Endometrial microvascular endothelial cells (primary cell): ENCODE data around the gene KRTCAP2. TPM values are rescaled to one million over a fixed set of nuclear protein-coding genes. Genes with fewer than 3 reads are reported as not detected.

ENCODE experiments used
- in situ Hi-C: cut with HindIII; loops from 2 replicates; pipeline ENCODE4 v1.10.0; 2017; ENCODE audit warnings: low sequenced_read_pairs, low pct_unique_long_range_greater_than_20kb; ENCODE audit errors: inconsistent ontology term
- total RNA-seq: library from RNA; depleted of rRNA; stranded (reverse); fragments of >200 nt; gene quantifications from one replicate; pipeline ENCODE4 v1.2.3, GENCODE V29; 2015; ENCODE audit errors: inconsistent ontology term

The KRTCAP2 gene
- total RNA-seq, 1 donor from 2014 or later, result 191 TPM

DNA sequence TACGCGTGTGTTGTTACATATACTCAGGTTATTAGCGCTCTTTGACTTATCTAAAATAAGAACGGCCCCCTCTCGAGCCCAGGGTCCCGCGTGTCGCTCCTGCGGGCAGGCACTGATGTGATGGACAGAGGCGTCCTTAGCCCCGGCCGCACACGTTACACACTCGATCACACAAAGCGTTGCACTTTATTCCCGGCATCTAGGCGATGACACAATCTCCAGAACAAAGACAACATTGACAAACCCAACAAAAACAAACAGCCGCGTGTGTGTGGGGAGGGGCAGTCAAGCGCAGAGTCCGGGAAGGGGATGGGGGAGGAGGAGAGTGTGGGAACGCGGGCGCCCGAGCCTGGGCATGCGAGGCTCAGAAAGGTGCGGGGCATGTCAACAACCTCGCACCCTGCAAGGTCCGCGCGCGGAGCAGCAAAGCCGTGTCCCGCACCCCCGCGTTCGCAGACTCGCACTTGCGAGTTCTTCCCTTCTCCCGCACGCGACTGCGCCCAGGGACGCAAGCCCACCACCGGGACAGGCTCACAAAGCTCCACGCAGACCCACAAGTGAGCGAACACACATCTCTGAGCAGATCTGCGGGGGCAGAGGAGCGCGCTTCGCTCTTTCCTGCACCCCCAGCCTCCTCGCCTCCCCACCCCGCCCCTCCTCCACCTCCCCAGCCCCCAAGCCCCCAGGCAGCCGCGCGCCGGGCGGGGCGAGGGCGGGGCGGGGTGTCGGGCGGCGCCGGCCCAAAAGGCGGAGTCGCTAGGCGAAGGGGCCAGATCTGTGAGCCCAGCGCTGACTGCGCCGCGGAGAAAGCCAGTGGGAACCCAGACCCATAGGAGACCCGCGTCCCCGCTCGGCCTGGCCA lies 45.8 kb downstream of the KRTCAP2 start, which contains the start of gene EFNA1:
Gene EFNA1, plus strand, starts transcription at position 772 of the 862 bp plus-strand sequence. CDS start 102 bp downstream, outside the sequence.
- in situ Hi-C loops, result no loop called here

- in situ Hi-C loops, result no loop called here
These were observed 46.5 kb downstream of the KRTCAP2 start for GRCh38 chr1:155126556-155127104.

DNA sequence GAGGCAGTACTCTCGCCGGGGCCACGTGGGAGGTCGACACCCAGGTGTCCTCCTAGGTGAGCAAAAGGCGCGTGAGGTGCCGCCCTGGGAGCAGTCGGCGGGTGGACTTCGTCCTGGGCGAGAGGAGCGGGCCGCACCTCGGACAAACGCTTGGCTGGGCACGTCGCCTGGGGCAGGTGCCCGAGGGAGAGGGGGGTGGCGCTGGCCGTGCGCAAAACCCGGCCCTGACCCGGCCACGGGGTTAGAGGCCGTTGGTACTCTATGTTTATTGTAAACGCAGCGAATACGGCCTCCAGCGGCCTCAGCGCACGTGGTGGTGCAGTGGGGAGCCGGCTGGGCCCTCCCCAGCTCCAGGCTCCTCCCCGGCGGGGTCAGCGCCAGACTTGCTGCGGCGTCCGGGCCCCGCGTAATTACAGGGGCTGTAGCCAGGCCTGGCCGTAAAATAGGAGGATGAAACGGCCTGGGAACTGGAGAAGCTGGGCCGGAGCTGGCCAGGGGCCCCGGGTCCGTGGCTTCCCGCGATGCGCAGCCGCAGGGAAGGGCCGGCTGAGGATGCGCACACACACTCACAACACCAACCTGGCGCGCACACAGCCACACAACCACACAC lies 47.1 kb downstream of the KRTCAP2 start:
- in situ Hi-C loops, result no loop called here

DNA sequence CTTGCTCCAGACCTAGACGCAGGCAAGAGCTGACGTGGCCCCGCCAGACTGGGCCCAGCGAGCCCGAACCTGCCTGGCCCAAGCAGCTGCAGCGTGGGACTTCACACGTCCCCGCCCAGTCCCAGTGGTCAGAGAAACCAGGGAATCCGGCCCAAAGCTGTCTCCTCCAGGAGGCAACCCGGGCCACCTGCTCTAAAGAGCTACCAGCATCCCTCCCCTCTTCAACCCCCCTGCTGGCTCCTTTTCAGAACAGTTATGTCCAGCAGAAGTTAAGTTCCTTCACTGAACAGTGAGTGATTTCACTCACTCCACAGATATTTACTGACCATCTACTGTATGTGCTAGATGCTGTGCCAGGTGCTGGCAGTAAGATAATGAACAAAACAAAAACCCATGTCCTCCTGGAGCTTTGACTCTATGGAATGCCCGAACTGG lies 47.6 kb downstream of the KRTCAP2 start:
- in situ Hi-C loops, result no loop called here

GRCh38 chr1:155124503-155125463 lies 48.3 kb downstream of the KRTCAP2 start:
- in situ Hi-C loops, result no loop called here

DNA sequence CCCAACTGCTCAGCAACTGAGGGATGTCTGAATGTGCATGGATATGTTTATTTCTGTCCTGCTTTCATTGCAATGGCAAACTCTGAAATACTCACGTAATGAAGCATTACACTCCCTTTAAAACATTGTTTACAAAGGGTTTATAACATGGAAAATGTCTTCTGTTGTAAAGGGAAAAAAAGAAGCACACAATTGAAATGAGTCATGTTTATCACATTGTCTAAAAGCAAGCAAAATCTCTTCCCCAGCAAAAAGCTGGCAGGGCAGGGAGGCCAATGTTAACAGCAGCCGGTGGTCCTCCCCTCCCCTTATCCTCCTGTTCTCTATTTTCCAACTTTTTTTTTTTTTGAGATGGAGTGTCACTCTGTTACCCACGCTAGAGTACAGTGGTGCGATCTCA lies 49.3 kb downstream of the KRTCAP2 start:
- in situ Hi-C loops, result no loop called here

- in situ Hi-C loops, result no loop called here
These were observed 50.8 kb downstream of the KRTCAP2 start for GRCh38 chr1:155122308-155122707.

GRCh38 chr1:155121249-155121648 lies 51.9 kb downstream of the KRTCAP2 start:
- in situ Hi-C loops, result no loop called here

DNA sequence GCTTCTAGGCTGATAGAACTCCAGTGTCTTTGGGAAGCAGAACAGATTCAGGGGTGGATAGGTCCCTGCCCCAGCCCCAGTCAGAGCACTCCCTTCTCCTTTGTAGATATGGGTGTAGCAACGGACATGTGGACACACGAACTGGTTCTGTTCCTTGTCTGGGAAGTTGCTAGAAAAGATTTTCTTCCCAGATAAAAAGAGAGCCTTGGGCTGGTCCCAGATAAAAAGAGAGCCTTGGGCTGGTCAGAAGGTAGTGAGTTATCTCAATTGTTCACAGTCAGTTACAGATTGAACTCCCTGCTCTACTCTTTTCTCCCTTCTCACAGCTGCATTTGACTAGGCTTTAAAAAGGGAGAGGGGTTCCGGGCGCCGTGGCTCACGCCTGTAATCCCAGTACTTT lies 52.9 kb downstream of the KRTCAP2 start:
- in situ Hi-C loops, result no loop called here

Other genes with a start within 250 kb of the KRTCAP2 start
- 16.1 TPM for gene PMVK, start 236.6 kb downstream of the KRTCAP2 start, total RNA-seq
- 34.9 TPM for gene PBXIP1, start 217.2 kb downstream of the KRTCAP2 start, total RNA-seq
- gene PYGO2, start 211.5 kb downstream of the KRTCAP2 start, total RNA-seq, result 14.5 TPM
- 406 TPM for gene SHC1, start 202.6 kb downstream of the KRTCAP2 start, total RNA-seq
- gene CKS1B, start 198.6 kb downstream of the KRTCAP2 start, total RNA-seq, result 125 TPM
- gene FLAD1, start 190.0 kb downstream of the KRTCAP2 start, total RNA-seq, result 47.9 TPM
- not detected for gene LENEP, start 179.7 kb downstream of the KRTCAP2 start, total RNA-seq
- gene ZBTB7B, start 170.5 kb downstream of the KRTCAP2 start, total RNA-seq, result 15.3 TPM
- gene DCST2, start 139.5 kb downstream of the KRTCAP2 start, total RNA-seq, result 0.28 TPM
- gene DCST1, start 139.5 kb downstream of the KRTCAP2 start, total RNA-seq, result not detected
- 337 TPM for gene ADAM15, start 122.0 kb downstream of the KRTCAP2 start, total RNA-seq
- gene EFNA4, start 109.6 kb downstream of the KRTCAP2 start, total RNA-seq, result 15.8 TPM
- 2.0 TPM for gene EFNA3, start 94.5 kb downstream of the KRTCAP2 start, total RNA-seq
- 8.7 TPM for gene EFNA1, start 45.4 kb downstream of the KRTCAP2 start, total RNA-seq
- gene SLC50A1, start 37.5 kb downstream of the KRTCAP2 start, total RNA-seq, result 47.1 TPM
- gene DPM3, start 32.8 kb downstream of the KRTCAP2 start, total RNA-seq, result 173 TPM
- 2.4 TPM for gene TRIM46, start 545 bp upstream of the KRTCAP2 start, total RNA-seq
- gene THBS3, start 34.6 kb upstream of the KRTCAP2 start, total RNA-seq, result 3.1 TPM
- gene MTX1, start 35.4 kb upstream of the KRTCAP2 start, total RNA-seq, result 76.7 TPM
- gene ENTREP3, start 82.2 kb upstream of the KRTCAP2 start, total RNA-seq, result 20.0 TPM
- gene SCAMP3, start 89.1 kb upstream of the KRTCAP2 start, total RNA-seq, result 77.1 TPM
- 33.1 TPM for gene CLK2, start 100.2 kb upstream of the KRTCAP2 start, total RNA-seq
- 0.19 TPM for gene HCN3, start 104.2 kb upstream of the KRTCAP2 start, total RNA-seq
- gene PKLR, start 128.1 kb upstream of the KRTCAP2 start, total RNA-seq, result not detected
- 362 TPM for gene FDPS, start 135.6 kb upstream of the KRTCAP2 start, total RNA-seq
- 32.8 TPM for gene RUSC1, start 147.6 kb upstream of the KRTCAP2 start, total RNA-seq